BE2C (cell line): ENCODE measurements around the gene DISC1.

Experiments used
- DNase-seq: peaks from one replicate; pipeline ENCODE4 v3.0.0-alpha.2; 2020
- H3K27me3 ChIP-seq: fragments of 250-450 bp; sonication (Bioruptor Pico); 2 replicates; pipeline ENCODE4 v1.5.1; 2020; ENCODE audit warnings: mild to moderate bottlenecking
- H3K36me3 ChIP-seq: fragments of 250-450 bp; sonication (Bioruptor Pico); 2 replicates; pipeline ENCODE4 v1.5.1; 2020; ENCODE audit warnings: mild to moderate bottlenecking
- H3K4me1 ChIP-seq: fragments of 250-450 bp; sonication (Bioruptor Pico); 2 replicates; pipeline ENCODE4 v1.5.1; 2020
- H3K4me3 ChIP-seq: 2 replicates; pipeline ENCODE4 v1.5.1; 2011; ENCODE audit warnings: low read depth, low read length
- H3K9me3 ChIP-seq: fragments of 250-450 bp; sonication (Bioruptor Pico); 2 replicates; pipeline ENCODE4 v1.5.1; 2020
- TF ChIP-seq, protein P1 (sequence below): IDR thresholded peaks from 2 replicates; pipeline ENCODE4 v1.5.1; 2012; ENCODE audit warnings: mild to moderate bottlenecking, low read depth, low read length

The DISC1 gene

DNA sequence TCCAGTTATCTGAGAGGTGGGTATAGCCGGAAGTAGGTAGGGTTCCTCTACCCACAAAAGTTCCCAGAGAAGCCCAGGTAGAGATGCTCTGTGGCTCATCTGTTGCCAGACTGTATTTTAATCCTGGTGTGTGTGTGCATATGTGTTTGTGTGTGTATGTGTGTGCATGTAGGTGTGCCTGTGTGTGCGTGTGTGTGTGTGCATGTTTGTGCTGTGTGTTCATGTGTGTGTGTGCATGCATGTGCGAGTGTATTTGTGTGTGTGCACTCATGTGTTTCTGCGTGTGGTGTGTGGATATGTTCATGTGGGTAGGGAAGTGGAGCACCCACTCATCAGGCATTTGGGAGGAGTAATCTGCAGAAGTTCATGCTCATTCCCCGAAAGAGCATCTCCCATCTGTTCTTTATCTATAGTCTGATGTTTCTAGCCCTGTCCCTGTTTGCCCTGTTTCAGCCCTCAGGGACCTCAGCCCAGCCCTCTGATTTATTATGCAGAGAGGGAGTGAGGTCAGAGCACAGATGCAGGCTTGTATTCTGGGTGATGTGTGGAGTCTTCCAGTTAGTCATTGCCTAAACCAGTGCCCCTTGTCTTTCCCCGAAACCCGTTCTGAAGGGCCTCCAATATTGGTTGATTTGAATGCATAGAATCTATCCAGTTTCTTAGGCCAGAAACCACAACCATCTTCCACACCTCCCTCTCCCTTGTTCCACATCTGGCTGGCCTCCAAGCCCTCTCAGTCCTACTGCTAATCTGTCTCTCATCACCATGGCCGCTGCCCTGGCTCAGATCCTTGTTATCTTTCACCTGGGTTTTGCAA lies 69.1 kb downstream of the DISC1 start:
- no peaks in the 10 kb centered on the region for H3K27me3 ChIP-seq
- TF ChIP-seq, protein P1, sequence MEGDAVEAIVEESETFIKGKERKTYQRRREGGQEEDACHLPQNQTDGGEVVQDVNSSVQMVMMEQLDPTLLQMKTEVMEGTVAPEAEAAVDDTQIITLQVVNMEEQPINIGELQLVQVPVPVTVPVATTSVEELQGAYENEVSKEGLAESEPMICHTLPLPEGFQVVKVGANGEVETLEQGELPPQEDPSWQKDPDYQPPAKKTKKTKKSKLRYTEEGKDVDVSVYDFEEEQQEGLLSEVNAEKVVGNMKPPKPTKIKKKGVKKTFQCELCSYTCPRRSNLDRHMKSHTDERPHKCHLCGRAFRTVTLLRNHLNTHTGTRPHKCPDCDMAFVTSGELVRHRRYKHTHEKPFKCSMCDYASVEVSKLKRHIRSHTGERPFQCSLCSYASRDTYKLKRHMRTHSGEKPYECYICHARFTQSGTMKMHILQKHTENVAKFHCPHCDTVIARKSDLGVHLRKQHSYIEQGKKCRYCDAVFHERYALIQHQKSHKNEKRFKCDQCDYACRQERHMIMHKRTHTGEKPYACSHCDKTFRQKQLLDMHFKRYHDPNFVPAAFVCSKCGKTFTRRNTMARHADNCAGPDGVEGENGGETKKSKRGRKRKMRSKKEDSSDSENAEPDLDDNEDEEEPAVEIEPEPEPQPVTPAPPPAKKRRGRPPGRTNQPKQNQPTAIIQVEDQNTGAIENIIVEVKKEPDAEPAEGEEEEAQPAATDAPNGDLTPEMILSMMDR: no peak
- DNase-seq: peak; percentile 64
- H3K36me3 ChIP-seq: no peaks in the 10 kb centered on the region
- no peak overlapping the region; the same call in 1 of the 2 replicates for H3K4me3 ChIP-seq
- no peaks in the 10 kb centered on the region for H3K9me3 ChIP-seq
- H3K4me1 ChIP-seq: peaks cover 17% of the 10 kb centered on the region

GRCh38 chr1:231699784-231700183 lies 73.2 kb downstream of the DISC1 start:
- no peaks in the 10 kb centered on the region for H3K36me3 ChIP-seq
- no peaks in the 10 kb centered on the region for H3K9me3 ChIP-seq
- H3K27me3 ChIP-seq: no peaks in the 10 kb centered on the region
- TF ChIP-seq, protein P1: no peak
- no peak overlapping the region for H3K4me3 ChIP-seq
- peaks cover 17% of the 10 kb centered on the region for H3K4me1 ChIP-seq
- DNase-seq: no peak

DNA sequence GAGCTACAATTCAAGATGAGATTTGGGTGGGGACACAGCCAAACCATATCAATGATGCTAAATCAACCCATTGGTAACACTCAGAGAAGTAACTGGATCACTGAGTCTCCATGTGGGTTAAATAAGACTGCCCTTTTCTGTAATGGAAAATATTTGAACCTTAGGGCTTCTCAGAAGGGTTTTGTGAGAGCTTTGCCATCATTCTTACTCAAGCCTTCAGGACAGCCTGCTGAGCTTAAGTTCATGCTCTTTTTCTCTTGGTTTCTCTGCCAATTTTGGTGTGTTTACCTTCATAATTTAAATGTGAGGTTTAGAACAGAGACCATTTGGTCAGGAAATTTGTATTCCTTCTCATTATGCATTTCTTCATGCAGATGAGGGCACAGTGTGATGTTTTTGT lies 74.7 kb downstream of the DISC1 start:
- Histone ChIP-seq H3K4me3 (no peak overlapping the region), H3K9me3 (no peaks in the 10 kb centered on the region), H3K36me3 (no peaks in the 10 kb centered on the region), H3K4me1 (peaks cover 7% of the 10 kb centered on the region), H3K27me3 (no peaks in the 10 kb centered on the region)
- no peak for DNase-seq
- TF ChIP-seq, protein P1: no peak

GRCh38 chr1:231702331-231702730 lies 75.7 kb downstream of the DISC1 start:
- TF ChIP-seq, protein P1: no peak

DNA sequence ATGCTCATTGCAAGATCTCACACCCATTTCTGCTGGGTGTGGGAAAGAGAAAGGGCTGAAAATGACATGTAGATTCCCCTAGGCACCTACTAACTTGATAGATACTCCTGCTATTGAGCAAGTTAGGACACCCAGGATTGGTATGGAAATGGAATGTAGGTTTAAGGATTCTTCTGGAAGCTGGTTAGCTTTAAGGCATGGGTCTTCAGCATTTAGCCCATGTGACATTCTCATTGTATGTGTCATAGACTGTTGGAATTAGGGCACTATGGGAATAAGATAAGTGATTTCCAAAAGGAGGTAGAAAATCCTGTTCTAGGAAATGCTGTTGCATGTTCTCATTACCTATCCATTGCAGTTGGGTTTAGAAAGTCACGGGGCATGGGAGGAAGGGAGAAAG lies 76.2 kb downstream of the DISC1 start:
- no peak for DNase-seq
- H3K4me1 ChIP-seq: no peaks in the 10 kb centered on the region
- H3K4me3 ChIP-seq: no peak overlapping the region
- no peaks in the 10 kb centered on the region for H3K9me3 ChIP-seq
- TF ChIP-seq, protein P1: no peak
- no peaks in the 10 kb centered on the region for H3K27me3 ChIP-seq
- H3K36me3 ChIP-seq: no peaks in the 10 kb centered on the region

More at GRCh38 chr1:231702331-231702730, 75.7 kb downstream of the DISC1 start:
- Histone ChIP-seq H3K4me1 (no peaks in the 10 kb centered on the region), H3K4me3 (no peak overlapping the region), H3K9me3 (no peaks in the 10 kb centered on the region), H3K36me3 (no peaks in the 10 kb centered on the region), H3K27me3 (no peaks in the 10 kb centered on the region)
- DNase-seq: no peak
